Suppressor macrophage treated with lipopolysaccharide for 4 hours (primary cell): ENCODE results near the gene MACF1.
A peak's percentile ranks its signal among the peaks of the same experiment; 100 is the strongest.

Experiments used
- DNase-seq: peaks from one replicate; pipeline ENCODE4 v3.0.0-alpha.2; 2020

The MACF1 gene

DNA sequence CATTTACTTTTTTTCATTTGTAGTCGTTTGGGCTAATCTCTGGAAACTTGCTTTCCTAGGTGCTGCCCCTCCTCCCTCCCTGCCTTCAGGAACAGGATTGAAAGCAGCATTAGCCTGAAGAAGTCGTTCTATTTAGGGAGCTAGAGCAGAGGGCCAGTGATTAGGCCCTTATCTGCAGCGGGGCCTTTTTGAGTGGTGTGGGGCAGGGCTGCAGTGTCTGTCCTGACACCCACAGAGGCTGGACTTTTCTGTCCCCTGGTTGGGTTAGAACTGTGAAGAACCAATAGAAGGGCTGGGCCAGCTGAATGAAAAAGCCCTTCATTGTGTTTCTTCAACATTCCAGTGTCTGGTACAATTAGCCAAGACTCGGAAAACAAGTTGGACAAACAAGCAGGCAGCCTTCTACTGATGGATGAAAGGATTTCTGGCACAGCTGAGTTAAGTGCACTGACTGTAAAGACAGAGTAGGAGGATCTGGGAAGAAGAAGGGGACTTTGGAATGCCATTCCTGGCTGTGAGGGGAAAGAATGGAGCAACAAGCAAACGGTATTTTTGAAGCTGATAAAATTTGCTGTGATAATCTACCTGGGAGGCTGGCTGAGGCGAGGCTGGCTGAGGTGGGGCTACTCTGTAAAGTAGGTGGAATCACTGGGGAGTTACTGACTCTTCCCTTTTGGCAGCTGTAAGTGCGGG lies 9.7 kb downstream of the MACF1 start:
- no peak for DNase-seq

DNA sequence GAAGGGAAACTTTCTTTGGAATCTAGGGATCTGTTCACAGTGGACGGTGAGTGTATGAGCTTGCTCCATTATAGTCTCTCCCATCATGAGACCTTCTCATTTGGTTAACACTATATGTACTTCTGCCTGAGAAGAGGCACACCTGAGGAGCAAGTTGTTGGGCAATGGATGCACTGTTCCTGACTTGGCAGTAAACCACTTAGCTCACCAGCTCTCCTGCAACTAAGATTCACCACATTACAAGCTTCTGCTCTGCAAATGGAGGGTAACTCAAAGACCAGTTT lies 10.2 kb downstream of the MACF1 start:
- DNase-seq, result no peak

DNA sequence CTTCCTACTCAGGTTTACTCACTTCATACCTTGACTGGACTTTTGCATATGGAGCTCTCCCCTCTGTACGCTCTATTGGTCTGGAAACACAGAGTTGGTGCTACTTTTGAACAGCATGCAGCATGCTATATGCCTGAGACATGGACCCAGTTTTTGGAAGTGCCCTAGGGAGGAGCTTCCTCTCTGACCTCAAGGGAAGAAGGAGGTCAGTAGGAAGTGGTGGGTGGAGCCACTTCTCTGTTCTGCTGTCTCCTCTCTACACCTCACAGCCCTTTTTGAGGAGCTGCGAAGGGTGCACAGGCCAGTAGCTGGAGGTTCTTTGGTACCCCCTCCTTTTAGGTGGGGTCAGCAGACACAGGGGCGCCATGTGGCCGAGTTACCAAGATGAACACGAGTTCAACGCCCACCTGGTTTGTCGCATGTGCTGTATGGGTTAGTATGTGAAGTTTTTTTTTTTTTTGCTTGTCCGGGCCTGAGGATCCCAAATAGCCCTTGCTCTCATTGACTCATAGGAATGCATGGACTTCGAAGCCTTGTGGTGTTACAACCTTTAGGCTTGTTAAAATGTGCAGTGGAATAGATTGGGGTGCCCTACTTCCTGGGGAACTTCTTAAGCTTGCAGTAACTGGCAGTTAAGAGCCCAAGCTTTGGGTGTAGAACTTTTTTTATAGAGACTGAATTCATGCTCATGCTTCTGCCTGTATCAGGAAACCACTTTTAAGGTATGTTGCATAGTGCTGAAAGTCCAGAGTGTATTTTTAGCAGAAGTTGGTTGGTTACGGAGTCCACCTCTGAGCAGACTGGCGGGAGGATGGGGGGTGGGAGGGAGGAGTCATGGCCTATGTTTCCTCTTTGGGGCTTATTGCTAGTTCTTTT lies 10.7 kb downstream of the MACF1 start:
- peak; percentile 59 for DNase-seq

DNA sequence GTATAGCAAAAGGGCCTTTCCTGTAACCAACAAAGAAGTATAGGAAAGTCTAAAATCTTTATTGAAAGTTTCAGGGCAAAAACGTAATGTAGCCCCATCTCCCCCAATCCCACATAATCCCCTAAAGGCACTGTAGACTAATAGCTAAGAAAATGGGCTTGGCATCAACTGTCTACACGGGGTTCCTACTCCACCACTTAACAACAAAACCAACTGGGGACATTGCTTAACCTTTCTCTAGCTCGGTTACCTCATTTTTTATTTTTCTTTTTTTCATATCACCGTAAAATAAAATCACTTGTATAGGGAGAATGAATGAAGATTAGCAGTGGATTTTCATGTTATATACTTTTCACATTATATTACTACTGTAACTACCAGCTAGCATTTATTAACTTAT lies 12.3 kb downstream of the MACF1 start:
- DNase-seq, result no peak

DNA sequence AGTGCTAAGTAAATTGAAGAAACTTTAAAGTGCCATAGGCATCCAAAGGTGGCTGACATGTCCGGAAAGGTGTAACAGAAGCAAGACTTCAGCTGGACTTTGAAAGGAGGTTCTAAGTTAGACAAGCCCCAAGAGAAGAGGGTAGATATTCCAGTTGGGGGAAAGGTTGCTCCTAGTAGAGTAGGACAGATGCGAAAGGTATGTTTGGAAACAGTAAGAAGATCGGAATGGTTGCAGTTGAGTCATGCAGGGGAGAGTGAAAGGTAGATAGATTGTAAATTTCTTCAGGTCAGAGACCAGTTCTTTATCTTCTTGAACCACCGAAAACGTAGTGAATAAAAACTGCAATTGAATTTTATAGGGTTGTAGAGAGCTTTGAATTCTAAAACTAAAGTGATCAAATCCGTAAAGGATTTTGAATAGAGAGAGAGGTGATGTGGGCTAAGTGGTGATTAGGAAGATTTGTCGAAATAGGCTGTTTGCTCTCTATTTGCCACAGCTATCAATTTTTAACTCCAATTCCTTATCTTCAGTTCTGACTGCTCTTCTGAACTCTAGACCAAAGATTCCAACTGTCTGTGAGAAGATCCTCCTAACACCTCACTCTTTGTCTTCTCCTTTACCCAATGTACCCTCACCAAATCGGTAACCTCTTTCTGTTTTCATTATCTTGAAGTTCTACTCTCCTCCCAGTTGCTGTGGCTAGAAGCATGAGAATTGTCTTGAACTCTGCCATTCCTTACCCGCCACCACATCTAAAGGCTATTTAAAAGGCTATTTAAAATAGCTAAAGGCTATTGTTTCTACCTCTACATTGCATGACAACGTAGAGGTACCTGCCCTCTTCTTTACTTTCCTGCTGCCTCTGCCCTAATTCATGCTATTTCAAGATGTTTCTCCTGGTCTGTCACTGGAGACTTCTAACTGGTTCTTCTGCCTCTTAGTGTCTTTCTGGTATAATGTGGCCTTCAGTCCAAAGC lies 16.7 kb downstream of the MACF1 start:
- no peak for DNase-seq

DNA sequence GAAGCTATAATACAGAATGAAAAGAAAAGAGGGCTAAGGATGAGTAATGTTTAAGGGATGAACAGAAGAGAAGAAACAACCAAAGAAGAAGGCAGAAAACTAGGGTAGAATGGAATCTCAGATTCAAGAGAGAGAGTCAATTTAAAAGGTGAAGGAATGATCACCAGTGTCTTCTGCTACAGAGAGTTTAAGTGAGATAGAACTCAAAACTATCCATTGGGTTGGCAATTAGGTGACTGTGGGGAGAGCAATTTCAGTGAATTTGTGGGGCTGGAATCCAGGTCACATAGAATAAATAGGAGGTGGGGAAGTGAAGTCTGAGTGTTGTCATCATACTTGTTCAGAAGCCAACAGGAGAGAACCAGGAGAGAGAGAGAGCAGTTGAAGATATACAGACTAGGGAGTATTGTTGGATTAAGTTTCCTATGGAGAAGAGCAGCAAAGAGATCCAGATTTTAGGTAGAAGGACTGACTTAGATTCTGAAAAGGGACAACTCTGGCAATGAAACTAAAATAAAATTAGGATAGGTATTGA lies 19.9 kb downstream of the MACF1 start:
- DNase-seq, result no peak

DNA sequence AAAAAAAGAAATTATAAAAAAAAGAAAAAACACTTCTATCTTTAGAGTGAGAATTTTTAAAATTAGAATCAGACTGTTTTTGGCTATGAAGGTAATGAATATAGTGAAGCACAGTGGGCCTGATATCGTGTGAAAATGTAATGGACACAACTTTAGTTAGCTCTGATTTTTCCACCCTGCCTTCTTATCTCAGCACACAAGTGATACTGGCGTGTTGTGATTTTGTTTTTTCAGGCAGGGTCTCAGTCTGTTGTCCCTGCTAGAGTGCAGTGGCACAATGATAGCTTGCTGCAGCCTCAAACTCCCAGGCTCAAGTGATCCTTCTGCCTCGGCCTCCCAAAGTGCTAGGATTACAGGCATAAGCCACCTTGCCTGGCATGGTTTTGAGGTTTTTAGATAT lies 22.3 kb downstream of the MACF1 start:
- DNase-seq, result no peak

DNA sequence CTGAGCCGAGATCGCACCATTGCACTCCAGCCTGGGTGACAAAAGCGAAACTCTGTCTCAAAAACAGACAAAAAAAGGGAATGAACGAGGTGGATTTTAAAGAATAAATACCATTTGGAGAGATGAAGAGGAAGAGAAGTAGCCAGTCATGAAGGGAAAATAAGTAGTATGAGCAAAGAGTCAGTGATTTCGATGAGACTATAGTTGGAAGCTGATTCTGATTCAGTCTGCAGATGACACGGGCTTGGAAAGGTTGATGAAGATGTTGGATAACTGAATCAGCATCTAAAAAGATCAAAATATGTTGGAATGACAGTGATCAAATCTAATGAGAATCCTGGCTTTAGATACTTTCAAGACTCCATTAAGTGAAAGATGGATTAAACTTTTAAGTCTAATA lies 23.8 kb downstream of the MACF1 start:
- DNase-seq, result no peak

DNA sequence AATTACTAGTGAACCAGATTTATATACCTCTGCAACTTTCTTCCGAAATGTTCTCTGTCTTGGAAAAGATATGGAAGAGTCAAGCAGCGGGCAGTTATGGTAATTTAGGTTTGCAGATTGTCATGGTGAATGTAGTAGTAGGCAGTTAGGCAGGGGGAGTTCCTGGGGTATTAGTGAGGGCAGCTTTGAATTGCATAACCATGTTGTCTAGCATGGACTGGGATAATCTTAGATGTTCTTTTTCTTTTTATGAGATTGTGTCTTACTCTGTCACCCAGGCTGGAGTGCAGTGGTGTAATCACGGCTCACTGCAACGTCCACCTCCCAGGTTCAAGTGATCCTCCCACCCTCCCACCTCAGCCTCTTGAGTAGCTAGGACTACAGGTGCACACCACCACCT lies 25.0 kb downstream of the MACF1 start:
- no peak for DNase-seq

DNA sequence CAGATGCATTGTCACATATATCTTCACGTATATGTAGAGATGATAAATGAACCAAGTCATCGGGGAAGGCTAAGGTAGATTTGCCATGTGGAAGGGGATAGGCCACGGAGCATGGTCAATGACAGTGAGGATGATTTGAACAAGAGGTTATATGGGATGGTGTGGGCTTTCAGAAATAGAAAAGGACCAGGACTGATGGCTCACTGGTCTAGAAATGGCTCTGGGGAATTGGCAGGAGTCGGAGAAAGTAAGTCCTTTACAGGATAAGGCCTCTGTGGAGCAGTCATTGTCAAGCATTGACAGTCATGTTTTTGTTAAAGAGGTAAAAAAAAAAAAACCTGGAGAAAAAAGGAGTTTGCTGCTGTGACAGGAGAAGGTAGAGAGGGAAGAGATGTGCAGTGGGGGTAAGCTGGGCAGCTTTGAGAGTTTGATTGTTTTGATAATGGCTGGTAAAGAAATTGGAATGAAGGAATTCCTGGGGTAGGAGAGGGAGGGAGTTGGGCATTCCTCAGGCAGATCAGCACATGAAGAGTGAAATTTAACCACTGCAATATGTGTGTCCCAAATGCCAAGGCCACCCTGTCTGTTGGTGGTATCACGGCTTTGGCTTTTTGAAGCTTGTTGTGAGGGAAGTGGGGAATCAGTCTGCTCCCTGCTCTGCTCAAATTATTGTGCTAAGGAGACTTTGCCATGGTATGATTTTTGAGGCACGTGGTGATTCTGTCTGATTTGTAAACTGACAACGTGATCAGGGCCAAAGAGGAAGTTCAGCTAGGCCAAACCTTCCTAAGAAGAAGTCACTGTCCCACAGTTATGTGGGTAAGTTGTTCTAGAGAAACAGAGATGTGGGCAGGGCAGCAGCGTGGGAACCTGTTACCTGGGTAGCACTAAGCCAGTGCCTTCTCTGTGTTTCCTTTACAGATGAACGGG lies 26.0 kb downstream of the MACF1 start:
- DNase-seq, result peak; percentile 84

DNA sequence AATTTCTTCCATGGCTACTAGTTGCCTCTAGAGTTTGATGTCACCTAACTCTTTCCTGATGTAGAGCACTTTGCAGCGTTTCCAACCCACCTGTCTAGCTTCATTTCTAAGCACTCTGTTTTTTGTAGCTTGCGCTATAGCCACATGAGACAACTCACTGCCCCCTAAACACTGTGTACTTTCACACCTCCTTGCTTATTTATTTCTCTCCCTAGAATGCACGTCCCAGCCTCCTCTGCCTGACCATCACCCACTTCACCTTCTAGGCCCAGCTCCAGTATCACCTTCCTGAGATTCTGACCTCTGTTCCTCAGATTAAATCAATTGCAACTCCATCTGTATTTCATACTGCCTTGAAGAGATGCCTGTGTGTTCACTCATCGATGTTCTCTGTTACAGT lies 32.5 kb downstream of the MACF1 start:
- DNase-seq, result no peak

DNA sequence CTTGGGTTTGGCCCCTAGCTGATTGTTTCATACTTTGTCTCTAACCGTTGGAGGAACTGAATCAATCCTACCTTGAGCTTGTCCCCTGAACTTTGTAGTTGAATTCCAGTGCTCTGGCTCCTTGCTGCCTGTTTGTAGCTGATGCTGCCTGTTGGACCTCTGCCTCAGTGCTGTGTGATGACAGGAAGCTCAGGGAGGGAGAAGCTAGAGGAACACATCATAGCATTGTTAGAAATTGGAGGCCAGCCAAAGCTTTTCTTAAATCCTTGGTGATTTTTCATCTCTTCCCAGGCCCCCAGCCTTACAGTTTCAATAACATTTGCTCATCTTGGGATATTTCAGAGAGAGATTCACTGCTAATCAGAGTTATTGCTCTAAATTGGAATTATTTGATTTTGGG lies 34.0 kb downstream of the MACF1 start:
- no peak for DNase-seq

DNA sequence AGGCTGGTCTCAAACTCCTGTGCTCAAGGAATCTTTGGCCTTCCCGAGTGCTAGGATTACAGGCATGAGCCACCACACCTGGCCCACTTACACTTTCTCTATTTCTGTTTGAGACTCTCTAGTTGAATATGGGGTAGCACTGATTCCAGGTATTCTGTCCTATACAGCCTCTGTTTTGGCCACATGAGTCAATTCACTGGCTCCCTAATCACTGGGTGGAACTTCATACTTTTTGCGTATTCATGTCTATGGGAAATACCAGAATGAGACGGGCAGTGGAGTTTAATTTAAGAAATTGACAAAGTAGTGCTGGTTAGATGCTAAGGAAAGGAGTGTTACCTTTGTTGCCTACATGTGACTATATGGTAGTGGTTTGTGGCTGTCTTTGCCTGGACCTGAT lies 35.5 kb downstream of the MACF1 start:
- DNase-seq, result no peak

DNA sequence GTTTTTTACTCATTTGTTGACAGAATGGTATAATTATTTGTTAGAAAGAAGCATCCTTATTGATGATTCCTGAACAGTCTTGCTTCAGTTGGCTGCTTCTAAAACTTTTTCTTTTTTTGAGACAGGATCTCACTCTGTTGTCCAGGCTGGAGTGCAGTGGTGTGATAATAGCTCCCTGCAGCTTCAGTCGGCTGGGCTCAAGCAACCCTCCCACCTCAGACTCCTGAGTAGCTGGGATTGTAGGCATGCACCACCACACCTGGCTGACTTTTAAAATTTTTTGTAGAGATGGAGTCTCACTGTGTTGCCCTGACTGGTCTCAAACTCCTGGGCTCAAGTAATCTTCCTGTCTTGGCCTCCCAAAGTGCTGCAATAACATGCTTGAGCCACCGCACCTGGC lies 38.8 kb downstream of the MACF1 start:
- no peak for DNase-seq

DNA sequence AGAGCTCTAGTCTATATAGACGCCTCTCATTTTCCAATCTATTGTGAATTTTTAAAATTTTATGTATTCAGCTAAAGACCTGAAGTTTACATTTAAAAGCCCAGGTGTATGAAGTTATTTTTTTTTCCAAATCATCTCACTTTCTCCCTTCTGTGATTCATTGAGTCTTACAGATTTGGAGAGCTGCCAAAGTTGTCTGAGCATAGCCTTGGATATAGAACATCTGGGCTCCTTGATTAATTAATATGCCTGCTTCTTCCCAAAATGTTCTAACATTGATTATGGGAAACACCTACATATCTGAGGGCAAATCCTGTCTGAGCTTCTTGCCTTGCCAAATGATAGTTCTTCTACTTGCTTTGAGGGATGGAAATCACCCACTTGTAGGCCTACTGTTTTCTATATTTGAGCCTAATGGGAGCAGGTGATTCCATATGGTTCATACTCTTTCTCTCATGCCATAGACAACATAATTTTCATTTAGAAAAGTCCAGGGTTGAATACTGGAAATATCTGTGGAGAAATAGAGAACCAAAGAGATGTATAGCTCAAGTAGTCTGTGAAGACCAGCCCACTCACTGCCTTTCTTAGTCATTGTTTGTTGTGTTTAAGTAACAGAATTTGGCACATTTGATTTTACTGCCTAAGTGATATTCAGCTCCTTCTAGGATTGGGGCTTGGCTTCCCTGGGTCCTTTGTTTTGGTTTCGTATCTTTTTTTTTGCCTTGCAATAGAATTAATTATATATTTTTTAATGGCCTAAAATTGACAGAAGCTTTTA lies 46.2 kb downstream of the MACF1 start:
- peak; percentile 45 for DNase-seq

DNA sequence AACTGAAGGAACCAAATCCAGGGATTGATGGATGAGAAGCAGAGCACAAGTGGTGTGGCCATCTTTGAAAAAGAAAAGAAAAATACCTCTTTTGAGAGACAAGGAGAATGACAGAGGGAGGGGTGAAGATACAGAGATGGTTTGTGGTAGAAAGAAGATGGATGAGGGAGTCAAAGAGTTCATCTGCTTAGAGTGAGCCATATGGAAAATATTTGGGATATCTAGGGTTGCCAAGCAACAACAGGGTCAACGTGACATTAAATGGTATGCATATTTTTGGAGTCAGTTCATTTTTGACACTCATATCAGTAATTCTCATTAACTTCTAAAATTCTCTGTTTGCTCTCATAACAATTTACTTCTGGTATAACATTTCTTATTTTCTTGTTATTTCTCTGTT lies 50.7 kb downstream of the MACF1 start:
- no peak for DNase-seq

DNA sequence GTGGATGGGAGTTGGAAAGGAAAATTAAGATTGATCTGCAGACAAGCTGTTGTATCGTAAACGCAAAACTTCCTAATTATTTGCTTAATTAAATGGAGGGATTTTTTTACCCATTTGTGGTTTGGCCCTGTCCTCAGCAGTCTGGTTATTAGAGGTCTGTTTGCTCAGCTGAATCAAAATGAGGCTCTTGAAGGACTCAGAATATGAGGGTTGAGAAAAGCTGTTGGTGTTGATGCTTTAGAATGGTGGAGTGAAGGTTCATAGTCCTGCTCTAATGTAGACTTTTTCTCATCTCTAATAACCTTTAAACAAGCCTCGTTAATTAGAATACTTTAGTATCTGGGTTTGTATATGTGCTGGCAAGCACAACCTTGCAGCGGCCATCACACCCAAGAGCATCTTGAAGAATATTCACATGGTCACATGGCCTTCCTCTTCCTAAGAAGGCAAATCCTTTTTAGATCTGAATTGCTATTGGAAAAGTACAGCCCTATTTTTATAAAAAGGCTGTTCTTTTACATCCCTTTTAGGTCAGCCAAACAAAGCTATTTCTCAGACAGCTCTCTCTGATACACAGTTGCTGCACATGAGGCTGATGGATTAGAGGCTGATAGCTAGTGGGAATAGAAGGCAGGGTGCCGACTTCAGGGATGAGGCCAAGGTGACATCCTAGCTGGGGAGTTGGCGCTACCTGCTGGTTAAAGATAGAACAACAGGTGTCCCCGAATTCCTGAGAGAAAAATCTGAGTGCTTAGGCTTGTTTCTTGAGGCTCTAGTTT lies 53.8 kb downstream of the MACF1 start:
- DNase-seq, result peak; percentile 52

DNA sequence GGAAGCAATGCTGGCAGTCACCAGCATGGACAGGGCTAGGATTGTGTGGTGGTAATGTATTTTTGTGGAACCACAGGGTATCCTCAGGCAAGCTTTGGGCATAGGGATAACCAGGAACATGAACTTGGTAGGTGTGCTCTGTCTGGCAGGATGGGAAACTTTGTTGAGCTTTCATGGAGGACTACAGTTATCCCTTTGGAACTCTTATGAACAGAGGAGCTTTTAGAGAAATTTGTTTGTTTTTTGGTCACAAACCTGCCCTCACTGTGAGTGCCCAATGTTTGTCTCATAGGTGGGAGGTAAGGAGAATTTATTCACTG lies 54.4 kb downstream of the MACF1 start:
- no peak for DNase-seq

DNA sequence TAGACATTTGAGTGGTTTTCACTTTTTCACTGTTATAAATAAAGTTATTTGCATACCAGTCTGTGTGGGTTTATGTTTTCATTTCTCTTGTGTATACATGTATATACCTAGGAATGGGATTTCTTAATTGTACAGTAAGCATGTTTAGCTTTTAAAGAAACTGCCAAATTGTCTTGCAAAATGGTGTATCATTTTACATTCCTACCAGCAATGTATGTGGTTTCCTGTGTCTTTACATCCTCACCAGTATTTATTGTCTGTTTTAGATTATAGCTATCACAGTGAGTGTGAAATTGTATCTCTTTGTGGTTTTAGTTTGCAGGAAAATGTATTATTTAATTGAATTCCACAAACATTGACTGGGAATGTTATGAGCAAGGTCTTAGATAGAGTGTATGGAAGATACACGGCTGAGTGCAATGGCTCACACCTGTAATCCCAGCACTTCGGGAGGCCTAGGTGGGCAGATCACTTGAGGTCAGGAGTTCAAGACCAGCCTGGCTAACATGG lies 57.3 kb downstream of the MACF1 start:
- DNase-seq, result no peak

DNA sequence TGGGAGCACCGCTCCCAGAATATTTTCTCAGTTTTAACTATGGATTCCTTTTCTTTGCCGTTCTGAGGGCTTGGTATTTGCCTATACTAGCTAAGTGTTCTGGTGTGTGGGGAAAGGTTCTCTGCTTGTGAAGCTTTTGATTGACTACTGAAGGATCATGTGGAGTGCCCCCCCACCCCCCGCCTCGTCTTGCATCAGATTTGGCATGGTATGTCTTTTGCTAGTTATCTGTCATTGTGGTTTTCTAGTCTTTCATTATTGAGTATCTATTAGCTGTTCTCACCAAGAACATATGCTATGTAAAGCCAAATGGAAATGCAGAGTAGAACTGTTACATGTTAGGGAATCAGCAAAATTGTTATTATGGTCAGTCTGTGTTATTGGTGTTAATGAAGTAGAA lies 58.3 kb downstream of the MACF1 start:
- DNase-seq, result no peak
